MM.1S (cell line): ENCODE measurements around the gene FRAS1.

ENCODE experiments used
- EZH2 ChIP-seq: fragments of 300-600 bp; sonication (generic); optimal IDR thresholded peaks from 2 replicates; pipeline ENCODE3; 2017; ENCODE audit warnings: low read depth, mild to moderate bottlenecking, antibody characterized with exemption, low read length, mixed read lengths
- EZH2phosphoT487 ChIP-seq: fragments of 300-600 bp; sonication (generic); IDR thresholded peaks from 2 replicates; pipeline ENCODE4 v1.6.1; 2018; ENCODE audit warnings: antibody characterized with exemption, low read length

DNA sequence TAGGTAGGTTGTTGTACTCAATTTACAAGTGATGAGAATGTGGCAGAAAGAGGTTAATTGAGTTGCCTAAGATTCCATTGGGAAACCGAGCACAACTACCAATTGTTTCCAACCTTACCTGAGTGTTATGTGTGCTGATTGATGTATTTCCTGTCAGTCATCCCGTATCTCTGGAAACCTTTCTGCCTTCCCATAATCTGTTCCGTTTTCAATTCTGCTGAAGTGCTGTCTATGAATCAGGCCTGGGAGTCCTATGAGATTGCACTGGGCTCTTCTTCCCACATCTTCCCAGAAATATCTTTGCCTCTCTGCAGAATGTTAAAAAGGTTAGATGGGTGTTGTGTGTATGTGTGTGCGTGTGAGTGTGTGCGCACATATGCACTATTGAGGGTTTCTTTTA lies 264.9 kb downstream of the FRAS1 start:
- TF ChIP-seq EZH2: no peak
- TF ChIP-seq EZH2phosphoT487: no peak
